ENCODE results near the gene MINPP1.

DNA sequence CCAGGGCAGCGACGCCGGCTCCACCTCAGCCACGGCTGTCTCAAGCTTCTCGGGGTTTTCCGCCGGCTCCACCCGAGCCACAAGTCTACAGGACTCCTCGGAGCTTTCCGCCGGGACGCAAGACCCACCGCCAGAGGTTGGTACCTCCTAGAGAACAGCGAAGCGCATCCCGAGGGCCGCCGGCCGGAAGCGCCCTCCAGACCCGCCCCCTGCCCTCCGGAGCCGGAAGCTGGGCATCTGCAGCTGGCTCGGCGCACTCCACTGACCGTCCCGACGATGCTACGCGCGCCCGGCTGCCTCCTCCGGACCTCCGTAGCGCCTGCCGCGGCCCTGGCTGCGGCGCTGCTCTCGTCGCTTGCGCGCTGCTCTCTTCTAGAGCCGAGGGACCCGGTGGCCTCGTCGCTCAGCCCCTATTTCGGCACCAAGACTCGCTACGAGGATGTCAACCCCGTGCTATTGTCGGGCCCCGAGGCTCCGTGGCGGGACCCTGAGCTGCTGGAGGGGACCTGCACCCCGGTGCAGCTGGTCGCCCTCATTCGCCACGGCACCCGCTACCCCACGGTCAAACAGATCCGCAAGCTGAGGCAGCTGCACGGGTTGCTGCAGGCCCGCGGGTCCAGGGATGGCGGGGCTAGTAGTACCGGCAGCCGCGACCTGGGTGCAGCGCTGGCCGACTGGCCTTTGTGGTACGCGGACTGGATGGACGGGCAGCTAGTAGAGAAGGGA is at the start of gene MINPP1:
- TF ChIP-seq ARNT (IDR thresholded peaks at IDR 0.05): no peak
- no peak for TF ChIP-seq FOXK2 (IDR thresholded peaks at IDR 0.05)
- TF ChIP-seq ZNF384 (IDR thresholded peaks at IDR 0.05): no peak
- no peak; the same call in 1 of the 2 replicates for TF ChIP-seq ELF4 (IDR thresholded peaks at IDR 0.05)
- TF ChIP-seq HDGF (IDR thresholded peaks at IDR 0.05; ENCODE audit: borderline replicate concordance): no peak
- TF ChIP-seq NFRKB (IDR thresholded peaks at IDR 0.05): no peak
- TF ChIP-seq FOXM1 (IDR thresholded peaks at IDR 0.05; ENCODE audit: borderline replicate concordance): no peak
